ENCODE data around the gene FANCI. TPM values are rescaled to one million over a fixed set of nuclear protein-coding genes. Genes with fewer than 3 reads are reported as not detected.
A peak's percentile ranks its signal among the peaks of the same experiment; 100 is the strongest.

FANCI gene
- total RNA-seq, 1 experiment from 2014 or later: 44.7 TPM

GRCh38 chr15:89329329-89330084, 85.7 kb downstream of the FANCI start:
- no peak for DNase-seq (ENCODE audit: extremely low read depth, low read depth)

- no peak for DNase-seq (ENCODE audit: extremely low read depth, low read depth)
Measured at GRCh38 chr15:89330119-89330518, 86.3 kb downstream of the FANCI start.

- no peak for DNase-seq (ENCODE audit: extremely low read depth, low read depth)
Measured at GRCh38 chr15:89330881-89331595, 87.3 kb downstream of the FANCI start.

DNA sequence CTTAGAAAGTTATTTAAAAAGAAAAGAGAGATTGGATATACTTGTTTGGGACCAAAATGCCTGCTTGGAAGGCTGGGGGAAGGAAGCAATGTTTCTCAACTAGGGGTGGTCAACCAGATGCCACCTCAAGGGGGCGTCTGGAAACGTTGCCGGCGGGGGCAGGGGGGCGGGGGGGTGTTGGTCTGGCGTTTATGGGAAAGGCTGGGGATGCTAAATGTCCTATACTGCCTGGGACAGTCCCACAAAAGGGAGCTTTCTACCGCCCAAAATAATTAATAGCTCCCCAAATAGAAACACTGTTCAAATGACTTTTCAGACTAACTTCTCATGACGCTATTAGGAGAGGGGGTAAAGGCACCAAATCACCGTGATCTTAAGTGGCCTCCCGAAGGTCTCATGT, 88.7 kb downstream of the FANCI start:
- DNase-seq (ENCODE audit: extremely low read depth, low read depth): no peak

- no peak for DNase-seq (ENCODE audit: extremely low read depth, low read depth)
Measured at GRCh38 chr15:89333011-89333860, 89.5 kb downstream of the FANCI start.

GRCh38 chr15:89333959-89334509, 90.3 kb downstream of the FANCI start:
- no peak for DNase-seq (ENCODE audit: extremely low read depth, low read depth)

DNA sequence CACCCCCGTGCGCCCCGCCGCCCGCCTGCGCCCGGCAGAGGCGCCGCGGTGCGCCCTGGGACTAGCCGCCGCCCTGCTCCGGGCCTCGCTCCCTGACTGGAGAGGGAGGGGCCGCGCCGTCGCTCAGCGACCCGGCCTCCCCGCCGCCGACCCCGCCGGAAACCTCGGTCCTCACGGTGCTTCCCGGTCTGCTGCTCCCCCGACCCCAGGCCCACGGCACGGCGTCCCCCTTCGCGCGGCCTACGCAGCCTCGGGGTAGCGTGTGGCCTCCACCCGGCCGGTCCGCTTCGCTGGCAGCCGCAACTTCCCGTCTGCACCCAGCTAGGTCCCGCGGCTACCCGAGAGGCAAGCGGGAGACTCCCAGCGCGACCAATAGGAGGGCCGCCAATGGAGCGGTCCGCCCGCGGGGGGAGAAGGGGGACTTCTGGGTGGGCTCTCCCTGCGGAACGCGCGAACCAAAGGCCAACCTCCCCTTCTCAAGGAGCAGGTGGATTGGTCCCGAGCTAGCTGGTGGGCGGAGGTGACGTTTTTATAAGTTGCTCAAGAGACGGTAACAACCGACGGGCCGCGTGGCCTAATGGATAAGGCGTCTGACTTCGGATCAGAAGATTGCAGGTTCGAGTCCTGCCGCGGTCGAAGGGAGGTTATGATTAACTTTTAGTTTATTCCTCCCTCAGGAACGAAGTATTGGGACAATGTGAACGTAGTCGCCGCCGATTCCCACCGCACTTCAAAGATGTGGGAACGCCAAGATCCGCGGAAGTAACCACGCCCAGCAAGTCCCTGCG, 90.9 kb downstream of the FANCI start, which contains the start of gene POLG:
Gene POLG (minus strand): TSS at position 315 of the 788 bp plus-strand sequence. CDS start 1,070 bp downstream, outside the sequence.
- DNase-seq (ENCODE audit: extremely low read depth, low read depth): peak; percentile 98

DNA sequence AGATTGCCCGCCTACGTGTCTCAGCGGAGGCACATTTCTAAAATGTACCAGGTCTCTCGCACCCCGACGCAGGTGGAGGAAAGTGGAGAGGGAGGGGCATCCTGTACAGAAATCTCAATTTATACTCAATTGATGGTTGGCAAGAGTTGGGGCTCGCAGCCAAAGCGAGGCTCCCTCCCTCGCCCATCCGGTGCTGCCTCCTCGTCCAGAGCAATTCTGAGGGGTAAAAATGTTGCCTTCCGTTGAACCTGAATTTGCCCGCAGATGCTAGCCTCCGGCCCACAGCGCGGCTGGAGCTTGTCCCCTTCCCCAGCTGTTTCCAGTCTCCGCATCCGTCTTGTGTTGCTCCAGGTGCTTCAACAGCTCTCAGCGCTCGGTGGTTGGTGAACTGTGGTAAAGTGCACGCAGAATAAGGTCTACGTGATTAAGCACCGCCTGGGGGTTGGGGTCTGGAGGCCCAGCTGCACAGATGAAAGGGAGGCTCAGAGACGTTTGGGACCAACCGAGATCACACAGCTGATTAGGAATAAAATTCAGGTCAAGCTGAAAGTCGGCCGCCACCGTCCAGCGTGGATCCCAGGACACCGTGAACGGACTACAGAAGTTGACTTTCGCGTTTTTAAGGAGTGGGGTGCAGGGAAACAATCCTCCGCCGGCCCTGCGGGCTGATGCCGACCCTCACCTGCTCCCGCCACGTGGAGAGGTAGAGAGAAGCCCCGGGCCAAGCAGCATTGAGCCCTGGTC, 91.7 kb downstream of the FANCI start:
- no peak for DNase-seq (ENCODE audit: extremely low read depth, low read depth)

GRCh38 chr15:89338036-89338435, 94.3 kb downstream of the FANCI start:
- no peak for DNase-seq (ENCODE audit: extremely low read depth, low read depth)

GRCh38 chr15:89340573-89340972, 96.8 kb downstream of the FANCI start:
- DNase-seq (ENCODE audit: extremely low read depth, low read depth): no peak

DNA sequence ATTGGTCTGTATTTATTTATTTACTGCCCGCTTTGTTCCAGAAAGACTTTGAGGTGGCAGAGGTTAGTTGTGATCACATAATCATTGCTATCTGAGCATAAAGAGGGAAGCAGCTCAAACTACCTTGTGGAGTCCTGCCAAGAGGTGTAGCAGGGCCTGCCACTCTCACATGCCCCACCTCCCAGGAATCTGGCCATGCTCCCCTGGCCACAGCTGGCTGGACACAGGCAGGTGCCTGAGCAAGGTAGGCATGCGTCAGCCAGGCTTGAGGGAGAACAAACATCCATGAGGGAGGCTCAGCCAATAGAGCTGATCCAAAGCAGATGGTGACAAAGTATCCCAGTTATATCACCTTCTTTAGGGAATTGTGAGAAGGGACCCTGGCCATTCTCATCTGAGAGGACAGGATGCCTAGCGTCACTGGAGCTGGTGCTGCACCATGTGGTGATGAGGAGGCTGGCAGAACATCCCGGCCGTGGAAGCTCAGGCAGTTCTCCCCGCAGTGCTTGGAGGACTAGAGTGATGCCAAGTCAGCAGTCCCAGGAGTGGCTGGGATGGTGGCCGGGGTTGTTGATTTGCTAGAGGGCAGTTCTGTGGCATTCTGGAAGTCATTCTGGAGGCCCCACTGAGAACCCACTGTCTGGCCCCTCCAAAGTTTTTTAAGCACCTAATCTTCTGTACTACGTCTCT, 97.7 kb downstream of the FANCI start:
- no peak for DNase-seq (ENCODE audit: extremely low read depth, low read depth)

DNA sequence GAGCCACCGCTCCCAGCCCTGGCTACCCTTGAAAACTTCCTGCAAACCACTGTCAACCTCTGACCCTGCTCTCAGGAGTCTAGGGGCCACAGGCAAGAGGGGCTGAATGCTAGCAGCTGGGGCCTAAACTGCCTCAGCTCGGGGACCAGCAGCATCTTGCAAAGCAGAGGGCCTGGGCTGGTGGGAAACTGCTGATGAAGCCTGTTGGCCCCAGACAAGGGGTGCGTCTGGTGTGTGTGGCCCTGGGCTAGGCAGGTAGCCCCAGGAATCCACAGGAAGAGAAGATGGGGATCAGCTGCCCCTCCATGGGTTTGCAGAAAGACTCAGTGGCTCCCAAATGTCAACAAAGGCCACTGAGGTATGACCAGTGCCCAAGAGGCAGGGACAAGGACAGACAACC, 99.1 kb downstream of the FANCI start:
- no peak for DNase-seq (ENCODE audit: extremely low read depth, low read depth)

DNA sequence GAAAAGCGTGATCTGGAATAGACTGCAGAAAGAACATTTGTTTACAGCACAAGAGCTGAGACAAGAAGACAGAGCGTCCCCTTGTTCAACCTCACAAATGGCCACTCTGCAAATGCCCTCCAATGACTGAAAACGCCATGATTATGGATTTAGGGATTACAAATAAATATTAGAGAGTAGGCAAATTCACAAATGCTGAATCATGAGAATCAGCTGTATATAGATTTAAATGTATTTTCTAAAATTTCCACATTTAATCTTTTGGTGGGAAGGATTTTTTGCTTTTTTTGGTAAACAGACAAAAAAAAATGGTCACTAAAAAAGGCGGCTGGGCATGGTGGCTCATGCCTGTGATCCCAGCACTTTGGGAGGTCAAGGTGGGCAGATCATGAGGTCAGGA, 101.5 kb downstream of the FANCI start:
- DNase-seq (ENCODE audit: extremely low read depth, low read depth): no peak

DNA sequence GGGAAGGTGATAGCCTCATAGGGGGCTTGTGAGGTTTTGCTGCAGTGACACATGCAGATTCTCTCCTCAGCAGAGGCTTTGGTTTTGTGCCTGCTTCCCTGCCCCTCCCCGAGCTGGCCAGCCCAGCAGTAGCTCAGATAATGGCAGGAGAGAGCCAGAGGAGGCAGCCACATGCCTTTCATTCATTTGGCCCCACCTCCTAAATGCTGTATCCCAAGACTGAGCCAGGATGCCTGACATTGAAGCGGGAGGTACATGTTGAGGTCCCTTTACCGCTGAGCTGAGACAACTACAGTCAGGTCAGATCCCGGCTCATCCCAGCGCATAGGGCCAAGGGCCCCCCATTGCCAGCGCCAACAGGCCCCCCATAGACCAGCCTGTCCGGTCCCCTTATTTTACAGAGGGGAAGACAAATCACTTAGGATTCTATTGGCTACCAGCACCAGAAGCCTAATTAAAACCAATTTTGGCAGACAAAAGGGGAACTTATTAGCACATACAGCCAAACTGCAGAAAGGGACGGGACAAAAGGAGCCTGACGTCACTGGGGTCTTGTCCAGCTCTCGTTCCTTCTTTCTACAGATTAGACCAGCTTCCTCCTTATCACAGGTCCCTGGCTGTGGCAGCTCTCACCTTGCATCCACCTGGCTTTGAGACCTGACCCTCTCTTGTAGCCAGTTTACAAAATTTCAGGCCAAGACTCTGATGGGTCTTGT, 102.9 kb downstream of the FANCI start:
- no peak for DNase-seq (ENCODE audit: extremely low read depth, low read depth)

GRCh38 chr15:89349206-89349558, 105.4 kb downstream of the FANCI start:
- no peak for DNase-seq (ENCODE audit: extremely low read depth, low read depth)

- DNase-seq (ENCODE audit: extremely low read depth, low read depth): no peak
Measured at GRCh38 chr15:89352476-89352875, 108.7 kb downstream of the FANCI start.

- no peak for DNase-seq (ENCODE audit: extremely low read depth, low read depth)
Measured at GRCh38 chr15:89353991-89354390, 110.2 kb downstream of the FANCI start.

DNA sequence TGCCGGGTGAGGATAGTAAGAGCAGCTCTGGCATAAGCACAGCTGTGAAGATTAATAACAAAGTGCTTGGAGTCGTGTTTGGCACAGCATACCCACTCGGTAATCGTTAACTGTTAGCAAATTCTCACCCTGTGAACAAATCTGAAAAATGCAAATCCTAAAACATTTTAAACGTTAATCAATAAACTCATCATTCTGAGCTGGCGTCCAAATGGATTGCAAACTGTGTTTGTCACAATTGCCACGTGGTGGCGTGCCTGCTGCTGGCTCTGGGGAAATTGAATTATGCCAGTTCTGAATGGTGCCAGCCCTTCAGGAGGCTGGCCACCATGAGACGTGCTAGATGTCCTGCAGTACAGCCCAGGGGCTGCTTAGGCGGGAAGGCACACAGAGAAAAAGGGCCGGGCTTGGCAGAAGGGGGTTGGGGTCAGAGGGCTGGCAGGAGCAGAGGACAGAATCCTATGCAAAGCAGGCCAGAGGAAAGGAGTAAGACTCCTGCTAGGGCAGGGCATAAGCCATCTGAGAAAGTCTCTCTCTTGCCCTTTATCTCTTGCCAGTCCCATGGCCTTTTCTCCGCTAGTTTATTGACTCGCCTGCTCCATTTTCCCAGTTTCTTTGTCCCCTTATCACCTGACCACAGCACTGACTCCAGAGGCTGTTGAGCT, 113.0 kb downstream of the FANCI start:
- DNase-seq (ENCODE audit: extremely low read depth, low read depth): peak; percentile 30
